BLaER1 treated with 17β-estradiol and CSF1 and Interleukin-3, amounts not matched to agents 10 nM and 100 nM (cell line): ENCODE measurements around the gene SMPD4.
"Not testable (repeated sequence)": the region's sequence is repeated elsewhere in the genome, so short reads cannot be mapped to it uniquely, and the experiment has no call there.

ENCODE experiments used
- H3K27ac ChIP-seq, 11 experiments: shearing (Covaris generic); formaldehyde crosslinking; 2 replicates each; pipeline ENCODE4 v1.8.1; 2022
- H3K27me3 ChIP-seq, 11 experiments: shearing (Covaris generic); formaldehyde crosslinking; 2 replicates each; pipeline ENCODE4 v1.8.1; 2022
- H3K36me3 ChIP-seq, 11 experiments: shearing (Covaris generic); formaldehyde crosslinking; 2 replicates each; pipeline ENCODE4 v1.8.1; 2022
- H3K4me1 ChIP-seq, 10 experiments: shearing (Covaris generic); formaldehyde crosslinking; 2 replicates each; pipeline ENCODE4 v1.8.1; 2022
- H3K4me2 ChIP-seq, 11 experiments: shearing (Covaris generic); formaldehyde crosslinking; 2 replicates each; pipeline ENCODE4 v1.8.1; 2022
- H3K4me3 ChIP-seq, 10 experiments: shearing (Covaris generic); formaldehyde crosslinking; 2 replicates each; pipeline ENCODE4 v1.8.1; 2022
- H3K9ac ChIP-seq, 11 experiments: shearing (Covaris generic); formaldehyde crosslinking; 2 replicates each; pipeline ENCODE4 v1.8.1; 2022
- H3K9me3 ChIP-seq, 11 experiments: shearing (Covaris generic); formaldehyde crosslinking; replicated peaks in 1 of 11; 2 replicates each; pipeline ENCODE4 v1.8.1; 2022
- H4K20me1 ChIP-seq, 11 experiments: shearing (Covaris generic); formaldehyde crosslinking; 2 replicates each; pipeline ENCODE4 v1.8.1; 2022
- Cebpa-rat ChIP-seq, 11 experiments: shearing (Covaris generic); IDR thresholded peaks; 2 replicates each; pipeline ENCODE4 v1.8.1; 2022

Gene SMPD4

DNA sequence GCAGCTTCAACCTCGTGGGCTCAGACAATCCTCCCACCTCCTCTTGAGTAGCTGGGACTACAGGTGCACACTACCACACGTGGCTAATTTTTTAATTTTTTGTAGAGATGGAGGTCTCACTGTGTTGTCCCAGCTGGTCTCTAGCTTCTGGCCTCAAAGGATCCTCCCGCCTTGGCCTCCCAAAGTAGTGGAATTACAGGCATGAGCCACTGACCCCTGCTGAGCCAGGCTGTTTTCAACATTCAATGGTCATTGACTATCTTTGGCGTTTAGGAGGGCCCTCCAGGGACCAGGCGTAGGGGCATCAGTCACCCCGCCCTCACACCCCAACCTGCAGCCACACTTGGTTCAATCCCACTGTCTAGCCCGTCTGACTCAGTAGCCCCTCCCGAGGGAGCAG lies 5.9 kb upstream of the SMPD4 start:
- Histone ChIP-seq H3K4me3 (no peak overlapping the region), H3K4me2 (peak overlapping the region in 6 of 11 experiments; percentile 15 to 34 (median 23); a peak in 5 of 22 replicates), H3K27me3 (no peaks in the 10 kb centered on the region), H3K27ac (no peak overlapping the region), H3K9me3 (no peaks in the 10 kb centered on the region), H3K36me3 (peaks cover 19 to 72% (median 39%) of the 10 kb centered on the region in 11 experiments), H3K4me1 (peaks cover 17 to 46% (median 32%) of the 10 kb centered on the region in 10 experiments), H4K20me1 (peaks cover 10 to 83% (median 50%) of the 10 kb centered on the region in 11 experiments; a peak in 20 of 22 replicates), H3K9ac (no peak overlapping the region)
- TF ChIP-seq Cebpa-rat (IDR thresholded peaks at IDR 0.05), result no peak

DNA sequence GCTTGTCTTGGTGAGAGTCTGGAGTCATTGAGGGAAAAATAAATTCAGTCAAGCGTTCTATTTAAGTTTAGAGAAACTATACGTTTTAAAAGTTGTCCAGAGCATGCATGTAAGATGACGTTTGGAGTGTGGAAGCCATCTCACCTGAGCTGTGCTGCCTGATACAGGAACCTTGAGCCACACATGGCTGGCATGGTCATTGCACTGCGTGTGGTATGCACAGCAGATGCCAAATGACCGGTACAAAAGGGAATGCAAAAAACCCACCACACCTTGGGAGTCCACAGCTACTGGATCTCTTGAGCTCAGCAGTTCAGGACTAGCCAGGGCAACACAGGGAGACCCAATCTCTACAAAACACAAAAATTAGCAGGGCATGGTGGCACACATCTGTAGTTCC lies 5.0 kb upstream of the SMPD4 start:
- H4K20me1 ChIP-seq, result peaks cover 10 to 80% (median 50%) of the 10 kb centered on the region in 11 experiments; a peak in 20 of 22 replicates
- no peak for TF ChIP-seq Cebpa-rat (IDR thresholded peaks at IDR 0.05)
- peaks cover 17 to 46% (median 32%) of the 10 kb centered on the region in 10 experiments for H3K4me1 ChIP-seq
- no peak overlapping the region for H3K9ac ChIP-seq
- no peak overlapping the region; a peak in 1 of 22 replicates for H3K27ac ChIP-seq
- peaks cover 14 to 66% (median 36%) of the 10 kb centered on the region in 11 experiments for H3K36me3 ChIP-seq
- peak overlapping the region in 3 of 11 experiments; percentile 10 to 32 (median 31); a peak in 1 of 22 replicates for H3K4me2 ChIP-seq
- no peaks in the 10 kb centered on the region for H3K9me3 ChIP-seq
- no peak overlapping the region for H3K4me3 ChIP-seq
- H3K27me3 ChIP-seq, result no peaks in the 10 kb centered on the region

DNA sequence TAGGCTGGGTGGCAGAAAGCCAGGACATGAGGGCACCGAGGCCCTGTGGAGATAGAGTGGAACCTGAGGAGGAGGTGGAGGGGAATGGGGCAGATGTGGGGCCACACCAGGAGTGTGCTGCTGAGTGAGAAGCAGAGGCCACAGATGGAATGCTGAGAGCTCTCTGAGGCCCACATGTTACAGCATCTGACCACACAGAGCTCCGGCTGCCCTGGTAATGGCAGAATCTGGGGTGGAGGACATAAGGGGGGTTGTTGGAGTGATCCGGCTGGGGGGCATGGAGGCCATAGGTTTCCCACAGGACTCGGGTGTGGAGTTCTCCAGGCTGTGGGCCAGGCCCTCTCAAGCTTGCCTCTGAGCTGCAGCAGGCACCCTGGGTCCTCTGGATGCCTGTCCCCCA lies 4.5 kb upstream of the SMPD4 start:
- Histone ChIP-seq H3K4me1 (peaks cover 17 to 46% (median 32%) of the 10 kb centered on the region in 10 experiments), H3K9me3 (no peaks in the 10 kb centered on the region), H3K4me3 (no peak overlapping the region), H3K27ac (peak overlapping the region in 1 of 11 experiments; percentile 7; a peak in 1 of 22 replicates), H3K9ac (peak overlapping the region in 5 of 11 experiments; percentile 18 to 46 (median 28); a peak in 5 of 22 replicates), H3K4me2 (peak overlapping the region in 5 of 11 experiments; percentile 10 to 32 (median 23); a peak in 5 of 22 replicates), H4K20me1 (peaks cover 10 to 80% (median 50%) of the 10 kb centered on the region in 11 experiments; a peak in 20 of 22 replicates), H3K36me3 (peaks cover 9 to 61% (median 31%) of the 10 kb centered on the region in 11 experiments), H3K27me3 (no peaks in the 10 kb centered on the region)
- no peak for TF ChIP-seq Cebpa-rat (IDR thresholded peaks at IDR 0.05)

GRCh38 chr2:130185436-130185835 lies 4.0 kb upstream of the SMPD4 start:
- TF ChIP-seq Cebpa-rat (IDR thresholded peaks at IDR 0.05), result no peak
- Histone ChIP-seq H3K27ac (0 out of 22 replicates have a peak overlapping the region, but pooled peaks of 1 of the 11 experiments have one; percentile 7), H3K9me3 (no peaks in the 10 kb centered on the region), H3K4me1 (peaks cover 21 to 49% (median 36%) of the 10 kb centered on the region in 10 experiments), H4K20me1 (peaks cover 10 to 80% (median 49%) of the 10 kb centered on the region in 11 experiments; a peak in 20 of 22 replicates), H3K36me3 (peaks cover 8 to 57% (median 26%) of the 10 kb centered on the region in 11 experiments; a peak in 20 of 22 replicates), H3K27me3 (no peaks in the 10 kb centered on the region), H3K4me3 (no peak overlapping the region), H3K4me2 (peak overlapping the region in 4 of 11 experiments; percentile 10 to 32 (median 22); a peak in 5 of 22 replicates), H3K9ac (peak overlapping the region in 5 of 11 experiments; percentile 18 to 46 (median 28); a peak in 3 of 22 replicates)

DNA sequence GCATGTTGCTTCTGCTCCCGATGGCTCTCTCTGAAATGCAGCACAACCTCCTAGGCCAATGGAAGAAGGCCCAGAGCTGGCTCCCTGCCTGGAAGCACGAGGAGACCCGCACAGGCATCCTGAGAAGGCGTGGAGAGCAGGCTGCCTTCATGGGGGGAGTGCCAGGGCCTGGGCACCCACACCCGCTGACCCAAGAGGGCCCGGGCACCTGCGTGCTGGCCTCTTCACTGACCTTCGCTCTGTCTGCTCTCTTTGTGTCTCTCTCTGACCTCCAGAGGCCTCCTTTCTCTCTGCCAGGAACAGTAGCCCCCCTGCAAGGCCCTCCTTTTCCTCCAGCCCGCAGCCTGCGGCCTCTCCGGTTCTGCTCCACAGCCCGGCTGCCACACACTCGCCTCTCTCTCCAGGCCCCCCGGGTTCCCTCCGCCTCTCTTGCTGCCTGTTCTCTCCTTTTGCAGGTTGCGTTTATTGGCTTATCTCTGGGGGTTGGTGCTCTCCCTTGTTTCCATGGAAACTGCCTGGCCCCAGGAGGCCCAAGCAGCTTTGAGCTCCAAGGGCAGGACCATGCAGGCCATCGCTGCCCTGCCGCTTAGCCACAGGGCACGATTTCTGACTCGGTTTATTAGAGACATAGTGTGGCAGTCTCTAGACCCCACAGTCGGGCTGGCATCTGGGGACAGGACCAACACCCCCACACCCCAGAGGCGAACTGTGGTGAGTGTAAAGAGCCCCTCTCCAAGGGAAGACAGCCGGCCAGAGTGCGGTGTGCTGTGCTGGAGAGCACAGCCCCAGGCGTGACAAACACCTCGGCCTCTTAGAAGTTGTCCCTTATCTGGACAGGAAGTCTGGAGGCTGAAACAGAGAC lies 2.3 kb upstream of the SMPD4 start:
- no peak for TF ChIP-seq Cebpa-rat (IDR thresholded peaks at IDR 0.05)
- no peaks in the 10 kb centered on the region for H3K27me3 ChIP-seq
- H3K36me3 ChIP-seq, result peaks cover 5 to 53% (median 26%) of the 10 kb centered on the region in 11 experiments; a peak in 19 of 22 replicates
- H3K9ac ChIP-seq, result peak overlapping the region; percentile 88 to 98 (median 95)
- H3K4me3 ChIP-seq, result peak overlapping the region; percentile 89 to 100 (median 97)
- peak overlapping the region; percentile 20 to 95 (median 92); a peak in 21 of 22 replicates for H3K27ac ChIP-seq
- peaks cover 32 to 66% (median 49%) of the 10 kb centered on the region in 10 experiments for H3K4me1 ChIP-seq
- H4K20me1 ChIP-seq, result peaks cover 6 to 80% (median 54%) of the 10 kb centered on the region in 11 experiments; a peak in 20 of 22 replicates
- peak overlapping the region; percentile 89 to 99 (median 96) for H3K4me2 ChIP-seq
- no peaks in the 10 kb centered on the region for H3K9me3 ChIP-seq

GRCh38 chr2:130182826-130183511 lies 1.6 kb upstream of the SMPD4 start:
- Histone ChIP-seq H3K36me3 (peaks cover 5 to 53% (median 33%) of the 10 kb centered on the region in 11 experiments; a peak in 20 of 22 replicates), H3K27ac (peak overlapping the region; percentile 59 to 95 (median 92)), H3K4me2 (peak overlapping the region; percentile 89 to 99 (median 96)), H3K4me1 (peaks cover 32 to 66% (median 49%) of the 10 kb centered on the region in 10 experiments), H3K4me3 (peak overlapping the region; percentile 89 to 100 (median 97)), H3K9ac (peak overlapping the region; percentile 88 to 98 (median 95)), H4K20me1 (peaks cover 6 to 80% (median 59%) of the 10 kb centered on the region in 11 experiments; a peak in 20 of 22 replicates)
- not testable (repeated sequence) for H3K27me3 ChIP-seq, H3K9me3 ChIP-seq

- H3K4me2 ChIP-seq, result peak within 1 kb of the TSS; percentile 94 to 100 (median 98)
- H3K4me1 ChIP-seq, result peaks cover 32 to 57% (median 45%) of the 10 kb centered on the region in 10 experiments
- peak within 1 kb of the TSS; percentile 88 to 98 (median 95) for H3K9ac ChIP-seq
- H3K4me3 ChIP-seq, result peak within 1 kb of the TSS; percentile 89 to 100 (median 97)
- H3K36me3 ChIP-seq, result peaks cover 10 to 56% (median 36%) of the 10 kb centered on the region in 11 experiments; a peak in 19 of 22 replicates
- peak within 1 kb of the TSS; percentile 78 to 95 (median 92) for H3K27ac ChIP-seq
- H4K20me1 ChIP-seq, result peaks cover 6 to 80% (median 59%) of the 10 kb centered on the region in 11 experiments; a peak in 20 of 22 replicates
- H3K9me3 ChIP-seq, H3K27me3 ChIP-seq: not testable (repeated sequence)
These were observed 679 bp upstream of the SMPD4 start, which contains the start of gene MZT2B for GRCh38 chr2:130181880-130182682. MZT2B (plus strand) TSS chr2:130182262; CDS start chr2:130182283, 21 bp downstream.

DNA sequence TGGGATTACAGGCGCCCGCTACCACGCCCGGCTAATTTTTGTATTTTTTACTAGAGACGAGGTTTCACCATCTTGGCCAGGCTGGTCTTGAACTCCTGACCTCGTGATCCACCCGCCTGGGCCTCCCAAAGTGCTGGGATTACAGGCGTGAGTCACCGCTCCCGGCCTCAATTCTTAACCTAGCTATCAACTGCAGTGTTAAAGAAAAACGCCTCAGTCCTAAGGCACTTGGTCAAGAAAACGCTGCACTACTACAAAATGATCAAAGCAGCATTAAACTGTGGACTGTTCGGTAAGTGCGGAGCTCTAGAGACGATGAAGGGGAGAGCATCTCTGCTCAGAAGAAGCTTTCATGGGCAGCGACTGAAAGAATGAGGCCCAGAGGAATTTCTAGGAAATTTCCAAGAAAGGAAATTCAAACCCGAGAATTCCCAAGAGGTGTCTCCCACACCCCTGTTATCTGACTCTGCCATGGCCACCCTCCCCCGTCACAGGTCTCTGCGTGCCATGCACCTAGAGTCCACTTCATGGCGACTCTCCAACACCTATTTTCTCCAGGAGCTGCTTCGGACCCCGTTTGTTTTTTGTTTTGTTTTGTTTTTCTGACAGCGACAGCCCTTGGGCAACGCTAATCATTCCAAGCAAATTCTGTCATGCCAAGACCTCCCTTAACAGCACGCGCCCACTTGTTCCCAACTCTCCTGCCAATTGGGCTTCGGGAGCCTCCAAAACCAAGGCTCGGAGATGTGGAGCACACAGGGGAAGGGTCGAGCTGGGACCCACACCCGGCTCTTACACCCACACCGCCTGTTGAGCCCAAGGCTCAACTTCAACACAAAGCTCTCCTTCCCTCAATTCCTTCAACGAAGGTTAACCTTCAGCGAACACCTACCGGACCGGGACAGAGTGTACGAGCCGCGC lies 738 bp downstream of the SMPD4 start:
- H3K27ac ChIP-seq, result peak overlapping the region; percentile 78 to 95 (median 92); a peak in 21 of 22 replicates
- H3K4me3 ChIP-seq, result peak overlapping the region; percentile 89 to 100 (median 97)

DNA sequence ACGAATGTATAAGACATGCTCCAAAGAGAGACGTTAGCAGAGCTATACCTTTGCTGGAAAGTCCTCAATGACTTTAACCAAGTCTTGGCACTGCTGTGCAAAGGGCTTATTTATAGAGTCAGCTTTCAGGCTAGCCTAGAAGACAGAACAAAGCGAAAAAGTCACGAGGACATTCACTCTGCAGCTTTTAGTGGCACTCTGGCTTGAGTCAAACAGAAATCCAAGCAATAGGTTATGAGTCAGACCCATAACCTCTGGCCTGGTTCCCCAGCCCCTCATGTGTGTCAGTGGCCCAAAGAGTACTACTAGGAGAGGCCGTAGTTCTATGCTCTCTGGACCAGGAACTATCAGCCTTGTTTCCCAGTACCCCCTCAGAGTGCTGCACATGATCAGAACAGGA lies 6.5 kb downstream of the SMPD4 start:
- not testable (repeated sequence) for H3K4me3 ChIP-seq, H3K9me3 ChIP-seq, H3K9ac ChIP-seq, H3K27ac ChIP-seq, H3K4me2 ChIP-seq, H3K27me3 ChIP-seq
- peaks cover 3 to 27% (median 11%) of the 10 kb centered on the region in 10 experiments; a peak in 18 of 20 replicates for H3K4me1 ChIP-seq
- peaks cover 73 to 99% (median 95%) of the 10 kb centered on the region in 11 experiments for H3K36me3 ChIP-seq
- H4K20me1 ChIP-seq, result peaks cover 0 to 90% (median 49%) of the 10 kb centered on the region in 11 experiments; a peak in 17 of 22 replicates

More for the DNA sequence above, 738 bp downstream of the SMPD4 start:
- peak overlapping the region; percentile 90 to 100 (median 98) for H3K4me2 ChIP-seq
- peaks cover 19 to 55% (median 45%) of the 10 kb centered on the region in 11 experiments for H3K36me3 ChIP-seq
- H3K4me1 ChIP-seq, result peaks cover 28 to 46% (median 35%) of the 10 kb centered on the region in 10 experiments
- H3K27me3 ChIP-seq, H3K9me3 ChIP-seq: not testable (repeated sequence)
- peak overlapping the region; percentile 88 to 98 (median 95) for H3K9ac ChIP-seq
- H4K20me1 ChIP-seq, result peaks cover 0 to 80% (median 56%) of the 10 kb centered on the region in 11 experiments; a peak in 18 of 22 replicates
